OCI-LY7 (cell line): ENCODE data around the gene RTKN. TPM values are rescaled to one million over a fixed set of nuclear protein-coding genes. Genes with fewer than 3 reads are reported as not detected.
"Not testable (repeated sequence)": the region's sequence is repeated elsewhere in the genome, so short reads cannot be mapped to it uniquely, and the experiment has no call there.

Experiments used
- BruUV-seq: library from RNA; stranded (reverse); fragments of 400-500 nt; replicated peaks from 2 replicates; lab custom pipeline; 2021; lab: Mats Ljungman, UMichigan
- CTCF ChIA-PET: fragments of 300-600 bp; sonication (Branson Sonifier 250); formaldehyde crosslinking; loops from one replicate; lab custom pipeline; 2022; ENCODE audit warnings: antibody characterized with exemption; ENCODE audit not compliant: unreplicated experiment; lab: Charles Lee
- POLR2A ChIA-PET: fragments of 300-600 bp; sonication (Branson Sonifier 250); formaldehyde crosslinking; loops from one replicate; lab custom pipeline; 2022; ENCODE audit warnings: antibody characterized with exemption; lab: Charles Lee
- DNase-seq: peaks from one replicate; pipeline ENCODE4 v3.0.0-alpha.2; 2015; ENCODE audit warnings: low spot score
- H2AFZ ChIP-seq: fragments of 200-600 bp; sonication (generic), shearing (Covaris generic); 2 replicates; pipeline ENCODE4 v1.6.1; 2014; ENCODE audit warnings: mild to moderate bottlenecking, antibody characterized with exemption, low read length, moderate library complexity
- H3K27ac ChIP-seq: fragments of 200-600 bp; sonication (generic); 2 replicates; pipeline ENCODE4 v1.5.1; 2014; ENCODE audit warnings: mixed run types, low read depth, mild to moderate bottlenecking, moderate library complexity, low read length, inconsistent platforms; ENCODE audit not compliant: poor library complexity, severe bottlenecking
- H3K36me3 ChIP-seq: fragments of 200-600 bp; sonication (generic); 2 replicates; pipeline ENCODE4 v1.6.1; 2014; ENCODE audit warnings: mild to moderate bottlenecking, antibody characterized with exemption, low read length, moderate library complexity, mixed read lengths; ENCODE audit not compliant: insufficient read depth
- H3K4me1 ChIP-seq: fragments of 200-600 bp; sonication (generic); 2 replicates; pipeline ENCODE4 v1.5.1; 2014; ENCODE audit warnings: mild to moderate bottlenecking, low read length; ENCODE audit not compliant: insufficient read depth, poor library complexity, severe bottlenecking
- H3K4me2 ChIP-seq: fragments of 200-600 bp; sonication (generic); 2 replicates; pipeline ENCODE4 v1.6.1; 2014; ENCODE audit warnings: mild to moderate bottlenecking, low read length
- H3K4me3 ChIP-seq: fragments of 200-600 bp; sonication (generic); 2 replicates; pipeline ENCODE4 v1.5.1; 2014; ENCODE audit warnings: mild to moderate bottlenecking, low read depth, low read length; ENCODE audit not compliant: poor library complexity, severe bottlenecking
- H3K79me2 ChIP-seq: fragments of 200-600 bp; sonication (generic); 2 replicates; pipeline ENCODE4 v1.6.1; 2016; ENCODE audit warnings: low read depth, mild to moderate bottlenecking, low read length, moderate library complexity, mixed read lengths; ENCODE audit not compliant: insufficient read depth
- H3K9me2 ChIP-seq: fragments of 200-600 bp; sonication (generic); 2 replicates; pipeline ENCODE4 v1.6.1; 2016; ENCODE audit warnings: mild to moderate bottlenecking, low read length, mixed read lengths; ENCODE audit not compliant: insufficient read depth
- H3K9me3 ChIP-seq: fragments of 200-600 bp; sonication (generic); 2 replicates; pipeline ENCODE4 v1.6.1; 2014; ENCODE audit warnings: mild to moderate bottlenecking, mixed run types, low read length, mixed read lengths
- H4K20me1 ChIP-seq: fragments of 200-600 bp; sonication (generic); 2 replicates; pipeline ENCODE4 v1.6.1; 2014; ENCODE audit warnings: mild to moderate bottlenecking, antibody characterized with exemption, low read length, moderate library complexity, mixed read lengths; ENCODE audit not compliant: insufficient read depth
- CTCF ChIP-seq: fragments of 200-600 bp; sonication (generic); conservative IDR thresholded peaks from 2 replicates; pipeline ENCODE4 v1.5.1; 2014; ENCODE audit warnings: mild to moderate bottlenecking, antibody characterized with exemption, low read length, moderate library complexity, mixed read lengths
- EZH2phosphoT487 ChIP-seq: fragments of 200-600 bp; sonication (generic); IDR thresholded peaks from 2 replicates; pipeline ENCODE4 v1.6.1; 2018; ENCODE audit warnings: low read depth, borderline replicate concordance, mild to moderate bottlenecking, mixed run types, antibody characterized with exemption, low read length, moderate library complexity, mixed read lengths
- intact Hi-C: fragments of 100-400 bp; cut with micrococcal nuclease; formaldehyde crosslinking; loops from one replicate; pipeline ENCODE4 v1.10.0; 2022; ENCODE audit not compliant: unreplicated experiment
- total RNA-seq, 2 experiments: library from RNA; depleted of rRNA in 1 of 2; stranded (reverse); fragments of >200 nt in 1 of 2; shearing (Covaris generic) in 1 of 2; gene quantifications; 2 replicates each; pipeline ENCODE4 v1.2.3, GENCODE V29; 2014 to 2022

The RTKN gene
- total RNA-seq, 2 experiments from 2014 or later: 2.3 to 7.7 TPM

- CTCF ChIA-PET: no interaction called here
Observed at GRCh38 chr2:74488643-74489481, 47.1 kb upstream of the RTKN start.

GRCh38 chr2:74486141-74486540 is 44.4 kb upstream of the RTKN start:
- Histone ChIP-seq H4K20me1 (no peaks in the 10 kb centered on the region), H3K4me1 (peaks cover 12% of the 10 kb centered on the region), H3K27ac (no peak overlapping the region), H3K79me2 (peaks cover 20% of the 10 kb centered on the region), H3K9me2 (no peaks in the 10 kb centered on the region), H2AFZ (no peak overlapping the region), H3K4me2 (no peak overlapping the region), H3K9me3 (no peaks in the 10 kb centered on the region), H3K4me3 (no peak overlapping the region), H3K36me3 (peaks cover 30% of the 10 kb centered on the region)
- TF ChIP-seq EZH2phosphoT487 (no peak), CTCF (no peak)
- BruUV-seq: no TSS peak
- ChIA-PET POLR2A (no interaction called here), CTCF (no interaction called here)
- intact Hi-C loops: no loop called here
- no peak for DNase-seq

More at GRCh38 chr2:74488643-74489481, 47.1 kb upstream of the RTKN start:
- no peak overlapping the region for H3K4me2 ChIP-seq
- no peaks in the 10 kb centered on the region for H3K9me2 ChIP-seq
- peaks cover 4% of the 10 kb centered on the region; the same call in 1 of the 2 replicates for H3K79me2 ChIP-seq
- TF ChIP-seq EZH2phosphoT487 (no peak), CTCF (no peak)
- H4K20me1 ChIP-seq: no peaks in the 10 kb centered on the region
- BruUV-seq: no TSS peak
- H2AFZ ChIP-seq: no peak overlapping the region
- no peak for DNase-seq
- H3K9me3 ChIP-seq: no peaks in the 10 kb centered on the region
- intact Hi-C loops: no loop called here
- no peak overlapping the region for H3K27ac ChIP-seq
- no peak overlapping the region for H3K4me3 ChIP-seq
- H3K4me1 ChIP-seq: peaks cover under 1% of the 10 kb centered on the region
- POLR2A ChIA-PET: interaction anchor here (0.5 to 0.9 kb wide), 3 partner anchors 16 to 78 kb away, joined by 3 to 4 read pairs (median 3); partner anchors contain the start of gene PCGF1
- H3K36me3 ChIP-seq: peaks cover 54% of the 10 kb centered on the region

- H3K27ac ChIP-seq: peak overlapping the region; percentile 80
- peaks cover 28% of the 10 kb centered on the region for H3K79me2 ChIP-seq
- peak overlapping the region; percentile 63 for H2AFZ ChIP-seq
- POLR2A ChIA-PET: interaction anchor here (0.6 to 5.1 kb wide), 9 partner anchors 9 to 1229 kb away, joined by 3 to 25 read pairs (median 3); partner anchors contain the start of genes MRPL53 and WBP1
- H3K36me3 ChIP-seq: peaks cover 38% of the 10 kb centered on the region
- peak overlapping the region; percentile 78 for H3K4me3 ChIP-seq
- BruUV-seq, H3K9me3 ChIP-seq, H3K9me2 ChIP-seq, H4K20me1 ChIP-seq, DNase-seq: not testable (repeated sequence)
- peaks cover 18% of the 10 kb centered on the region for H3K4me1 ChIP-seq
- peak overlapping the region; percentile 90 for H3K4me2 ChIP-seq
- CTCF ChIA-PET: interaction anchor here (4.1 kb wide), 1 partner anchor 47 kb away, joined by 18 read pairs; the partner anchor contains the start of genes AUP1 and HTRA2
- intact Hi-C loops: loop anchor here (1.0 kb wide), 5 partner anchors 24 to 233 kb away; partner anchors contain the start of genes AUP1, HTRA2 and PCGF1
Observed at GRCh38 chr2:74483675-74484164, 42.0 kb upstream of the RTKN start.
